Lung (tissue), 12 donors: ENCODE data around the gene RTL1. TPM values are rescaled to one million over a fixed set of nuclear protein-coding genes. Genes with fewer than 3 reads are reported as not detected.

ENCODE experiments used
- ATAC-seq: fragments of 200-7000 bp; cut with Tn5 transposase; one replicate; pipeline ENCODE4 v1.9.1; 2020; ENCODE audit warnings: moderate number of reproducible peaks; ENCODE audit not compliant: insufficient read depth, low FRiP score
- DNase-seq, 3 donors: peaks; one replicate each; pipeline ENCODE4 v3.0.0-alpha.2; 2013 to 2017
- H3K27ac ChIP-seq, 2 donors: one replicate each; pipeline ENCODE4 v1.5.1; 2013; ENCODE audit warnings: mild to moderate bottlenecking in 2 of 2, moderate library complexity in 2 of 2, control low read depth in 1 of 2, inconsistent platforms in 1 of 2, low read depth in 1 of 2, low read length in 1 of 2
- H3K27me3 ChIP-seq, 3 donors: one replicate each; pipeline ENCODE4 v1.5.1; 2013; ENCODE audit warnings: low read length in 2 of 3; ENCODE audit not compliant: control insufficient read depth in 3 of 3, insufficient read depth in 3 of 3
- H3K36me3 ChIP-seq, 4 donors: one replicate each; pipeline ENCODE4 v1.5.1; 2013; ENCODE audit warnings: low read length in 4 of 4, mild to moderate bottlenecking in 1 of 4, moderate library complexity in 1 of 4; ENCODE audit not compliant: control insufficient read depth in 4 of 4, insufficient read depth in 4 of 4
- H3K4me1 ChIP-seq, 5 donors: one replicate each; pipeline ENCODE4 v1.5.1; 2013; ENCODE audit warnings: low read length in 5 of 5, mild to moderate bottlenecking in 2 of 5, moderate library complexity in 1 of 5; ENCODE audit not compliant: control insufficient read depth in 5 of 5, insufficient read depth in 5 of 5
- H3K4me3 ChIP-seq: one replicate; pipeline ENCODE4 v1.5.1; 2013; ENCODE audit warnings: mild to moderate bottlenecking, control low read depth, moderate library complexity
- H3K9ac ChIP-seq, 2 donors: one replicate each; pipeline ENCODE4 v1.5.1; 2013; ENCODE audit warnings: low read length in 2 of 2, control low read depth in 1 of 2; ENCODE audit not compliant: insufficient read depth in 1 of 2
- H3K9me3 ChIP-seq, 4 donors: one replicate each; pipeline ENCODE4 v1.5.1; 2013; ENCODE audit warnings: low read length in 3 of 4, mild to moderate bottlenecking in 1 of 4, moderate library complexity in 1 of 4; ENCODE audit not compliant: control insufficient read depth in 4 of 4, insufficient read depth in 3 of 4
- CTCF ChIP-seq: IDR thresholded peaks from 2 replicates; pipeline ENCODE4 v1.5.1; 2012; ENCODE audit warnings: mild to moderate bottlenecking; ENCODE audit errors: control extremely low read depth, extremely low read depth
- WGBS, 2 donors: extraction: QIAGEN DNeasy Blood & Tissue Kit; methylation state at CpG; one replicate each; pipeline ENCODE4 v1.1.7; 2013; 5-methylcytosine and 5-hydroxymethylcytosine counted together
- polyA plus RNA-seq, 2 donors: library from polyadenylated mRNA; stranded (reverse); fragments of 200-250 nt; gene quantifications; one replicate each; pipeline ENCODE4 v1.2.1, GENCODE V29; 2013
- total RNA-seq, 2 donors: library from RNA; depleted of rRNA in 1 of 2; stranded (reverse); fragments of >200 nt in 1 of 2; gene quantifications; one replicate each; pipeline ENCODE4 v1.2.1, GENCODE V29; 2014 to 2021
- donor health status: control.
- donor health status: control.
- donor health status: Bipolar disorder and iron deficiency.
- donor health status: healthy.
- donor health status: DM: yes; HTN: yes; CAD: no.

RTL1 gene
- total and polyA plus RNA-seq, 4 donors: 0.02 to 0.09 TPM; not detected in 2

DNA sequence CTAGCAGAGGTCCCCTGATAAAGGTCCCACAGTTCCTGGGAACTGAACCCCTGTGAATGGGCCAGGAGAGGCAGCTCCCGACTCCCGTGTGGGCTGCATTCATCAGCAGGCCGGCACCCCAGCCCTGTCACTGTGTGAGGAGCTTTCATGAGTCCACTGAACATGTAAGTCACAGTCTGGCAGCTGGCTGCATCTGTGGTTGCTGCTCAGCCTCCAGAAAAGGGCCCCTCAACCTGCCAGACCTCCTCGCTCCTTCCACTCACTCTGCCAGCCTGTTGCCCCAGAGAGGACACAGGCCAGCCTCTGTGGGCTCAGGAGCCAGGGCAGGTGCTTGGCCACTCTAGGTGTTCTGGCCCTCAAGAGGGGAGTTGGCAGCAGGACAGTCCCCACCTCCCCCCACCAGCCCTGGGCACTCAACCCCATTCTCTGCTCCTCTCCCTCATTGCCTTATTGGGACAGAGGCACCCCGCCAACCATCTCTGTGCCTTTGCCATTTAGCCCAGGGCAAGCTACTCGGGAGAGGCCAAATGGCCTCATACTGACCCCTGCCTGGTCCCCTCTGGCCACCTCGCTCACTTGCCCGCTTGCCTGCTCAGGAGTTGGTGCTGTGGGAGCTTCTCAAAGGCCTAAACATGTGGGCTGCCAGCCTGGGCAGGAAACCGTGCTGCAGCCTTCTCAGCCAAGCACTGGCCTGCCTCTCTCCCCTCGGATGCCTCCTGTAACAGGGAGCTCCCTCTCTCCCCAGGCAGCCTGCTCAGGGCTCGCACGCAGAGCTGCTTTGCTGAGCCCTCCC is 1.9 kb downstream of the RTL1 start:
- H3K27me3 ChIP-seq: peaks cover 0 to 64% (median 0%) of the 10 kb centered on the region in 3 donors
- DNase-seq (no peak), ATAC-seq (no peak)
- no peak overlapping the region for H3K27ac ChIP-seq
- H3K4me1 ChIP-seq: peaks cover 0 to 40% (median 8%) of the 10 kb centered on the region in 5 donors
- H3K36me3 ChIP-seq: peaks cover 0 to 6% (median 2%) of the 10 kb centered on the region in 4 donors
- no peak for TF ChIP-seq CTCF
- H3K9me3 ChIP-seq: peaks cover 0 to 11% (median 0%) of the 10 kb centered on the region in 4 donors
- WGBS, 2 donors: 90 to 94% methylated on average over 10 to 12 of the region's 12 CpGs
- no peak overlapping the region for H3K9ac ChIP-seq
- H3K4me3 ChIP-seq: no peak overlapping the region

DNA sequence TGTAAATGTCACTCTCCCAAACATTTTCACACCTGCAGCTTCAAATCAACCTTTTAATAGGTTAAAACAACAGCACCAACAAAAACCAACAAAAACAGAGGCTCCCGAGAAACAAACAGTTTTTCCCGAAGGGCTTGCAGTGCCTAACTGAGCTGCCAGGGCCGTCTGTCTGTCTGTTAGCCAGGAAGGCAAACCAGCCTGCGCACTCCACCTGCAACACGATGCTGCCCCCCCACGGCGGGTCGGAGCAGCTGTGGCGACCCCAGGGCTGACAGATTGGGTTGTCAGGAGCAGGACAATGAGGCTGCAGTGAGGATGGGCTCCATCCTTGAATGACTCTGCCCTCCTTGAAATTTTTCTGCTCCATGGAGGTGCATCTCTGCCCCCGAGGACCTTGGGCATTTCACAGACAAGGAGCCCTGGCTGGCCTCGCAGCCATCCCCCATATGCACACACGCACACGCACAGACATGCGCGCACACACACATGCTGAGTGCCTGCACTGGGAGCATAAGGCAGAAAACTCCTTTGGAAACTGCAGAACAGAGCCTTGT is 2.6 kb downstream of the RTL1 start:
- Histone ChIP-seq H3K4me1 (peaks cover 0 to 41% (median 8%) of the 10 kb centered on the region in 5 donors), H3K4me3 (no peak overlapping the region), H3K27ac (no peak overlapping the region), H3K36me3 (peaks cover 0 to 6% (median 2%) of the 10 kb centered on the region in 4 donors), H3K9me3 (peaks cover 0 to 11% (median 0%) of the 10 kb centered on the region in 4 donors), H3K27me3 (peaks cover 0 to 61% (median 0%) of the 10 kb centered on the region in 3 donors), H3K9ac (no peak overlapping the region)
- ATAC-seq (no peak), DNase-seq (peak in 1 of 3 donors; percentile 24)
- TF ChIP-seq CTCF: no peak
- 56 to 57% methylated on average over 15 of the region's 15 CpGs for WGBS, 2 donors

- no peak overlapping the region for H3K27ac ChIP-seq
- DNase-seq: peak in 2 of 3 donors; percentile 29 to 43
- no peak overlapping the region for H3K9ac ChIP-seq
- peaks cover 0 to 11% (median 0%) of the 10 kb centered on the region in 4 donors for H3K9me3 ChIP-seq
- ATAC-seq: no peak
- WGBS, 2 donors: 7 to 14% methylated on average over 19 of the region's 19 CpGs
- TF ChIP-seq CTCF: no peak
- peaks cover 0 to 6% (median 2%) of the 10 kb centered on the region in 4 donors for H3K36me3 ChIP-seq
- peaks cover 0 to 54% (median 0%) of the 10 kb centered on the region in 3 donors for H3K27me3 ChIP-seq
- peaks cover 0 to 39% (median 8%) of the 10 kb centered on the region in 5 donors for H3K4me1 ChIP-seq
- peak overlapping the region; percentile 1 for H3K4me3 ChIP-seq
These were observed 3.4 kb downstream of the RTL1 start for GRCh38 chr14:100899884-100900771.
